ENCODE results near the gene FADS2.
"Not testable (repeated sequence)": the region's sequence is repeated elsewhere in the genome, so short reads cannot be mapped to it uniquely, and the experiment has no call there.

Gene FADS2

DNA sequence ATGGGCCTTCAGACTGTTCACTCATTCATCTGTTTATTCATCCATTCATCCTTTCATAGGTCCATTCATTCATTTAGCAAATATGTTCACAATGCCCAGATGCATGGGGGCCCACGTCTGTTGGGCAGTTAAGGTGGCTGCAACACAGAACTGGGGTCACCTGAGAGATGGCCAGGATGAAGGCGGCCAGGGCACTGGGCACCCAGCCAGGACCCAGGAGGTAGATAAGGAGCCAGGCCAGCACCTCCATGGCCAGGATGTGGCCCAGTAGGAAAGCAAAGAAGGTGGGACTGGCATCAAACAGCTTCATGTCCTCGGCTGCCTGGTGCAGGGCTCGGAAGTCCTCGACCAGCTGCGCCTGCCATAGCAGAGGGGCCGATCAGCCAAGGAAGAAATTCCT is 51.1 kb downstream of the FADS2 start:
- Histone ChIP-seq H3K27me3 (replicated peaks; ENCODE audit: control insufficient read depth, insufficient read depth, low read length) (no peaks in the 10 kb centered on the region), H3K4me3 (replicated peaks; ENCODE audit: low read depth, low read length) (no peak overlapping the region), H3K36me3 (ENCODE audit: control insufficient read depth, insufficient read depth, low read length) (no peaks in the 10 kb centered on the region)
- TF ChIP-seq, protein P1, sequence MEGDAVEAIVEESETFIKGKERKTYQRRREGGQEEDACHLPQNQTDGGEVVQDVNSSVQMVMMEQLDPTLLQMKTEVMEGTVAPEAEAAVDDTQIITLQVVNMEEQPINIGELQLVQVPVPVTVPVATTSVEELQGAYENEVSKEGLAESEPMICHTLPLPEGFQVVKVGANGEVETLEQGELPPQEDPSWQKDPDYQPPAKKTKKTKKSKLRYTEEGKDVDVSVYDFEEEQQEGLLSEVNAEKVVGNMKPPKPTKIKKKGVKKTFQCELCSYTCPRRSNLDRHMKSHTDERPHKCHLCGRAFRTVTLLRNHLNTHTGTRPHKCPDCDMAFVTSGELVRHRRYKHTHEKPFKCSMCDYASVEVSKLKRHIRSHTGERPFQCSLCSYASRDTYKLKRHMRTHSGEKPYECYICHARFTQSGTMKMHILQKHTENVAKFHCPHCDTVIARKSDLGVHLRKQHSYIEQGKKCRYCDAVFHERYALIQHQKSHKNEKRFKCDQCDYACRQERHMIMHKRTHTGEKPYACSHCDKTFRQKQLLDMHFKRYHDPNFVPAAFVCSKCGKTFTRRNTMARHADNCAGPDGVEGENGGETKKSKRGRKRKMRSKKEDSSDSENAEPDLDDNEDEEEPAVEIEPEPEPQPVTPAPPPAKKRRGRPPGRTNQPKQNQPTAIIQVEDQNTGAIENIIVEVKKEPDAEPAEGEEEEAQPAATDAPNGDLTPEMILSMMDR (IDR thresholded peaks at IDR 0.05; ENCODE audit: insufficient read depth, low read length, poor library complexity, severe bottlenecking), result no peak
- no peak for DNase-seq (ENCODE audit: extremely low read depth, insufficient read length)

GRCh38 chr11:61880031-61880430 is 51.9 kb downstream of the FADS2 start:
- Histone ChIP-seq H3K27me3 (replicated peaks; ENCODE audit: control insufficient read depth, insufficient read depth, low read length) (no peaks in the 10 kb centered on the region), H3K4me3 (replicated peaks; ENCODE audit: low read depth, low read length) (0 out of 2 replicates have a peak overlapping the region, but pooled peaks have one; percentile 12), H3K36me3 (ENCODE audit: control insufficient read depth, insufficient read depth, low read length) (no peaks in the 10 kb centered on the region)
- TF ChIP-seq, protein P1 (IDR thresholded peaks at IDR 0.05; ENCODE audit: insufficient read depth, low read length, poor library complexity, severe bottlenecking), result no peak
- DNase-seq (ENCODE audit: extremely low read depth, insufficient read length), result peak; percentile 52

- H3K4me3 ChIP-seq (replicated peaks; ENCODE audit: low read depth, low read length), result no peak overlapping the region
- DNase-seq (ENCODE audit: extremely low read depth, insufficient read length), result peak; percentile 53
- no peaks in the 10 kb centered on the region for H3K36me3 ChIP-seq (ENCODE audit: control insufficient read depth, insufficient read depth, low read length)
Observed at GRCh38 chr11:61880454-61880853, 52.4 kb downstream of the FADS2 start.

GRCh38 chr11:61881397-61881796 is 53.3 kb downstream of the FADS2 start:
- H3K36me3 ChIP-seq (ENCODE audit: control insufficient read depth, insufficient read depth, low read length), result no peaks in the 10 kb centered on the region
- TF ChIP-seq, protein P1 (IDR thresholded peaks at IDR 0.05; ENCODE audit: insufficient read depth, low read length, poor library complexity, severe bottlenecking), result no peak
- no peaks in the 10 kb centered on the region for H3K27me3 ChIP-seq (replicated peaks; ENCODE audit: control insufficient read depth, insufficient read depth, low read length)
- H3K4me3 ChIP-seq (replicated peaks; ENCODE audit: low read depth, low read length), result no peak overlapping the region
- DNase-seq (ENCODE audit: extremely low read depth, insufficient read length), result no peak

More at GRCh38 chr11:61880454-61880853, 52.4 kb downstream of the FADS2 start:
- no peaks in the 10 kb centered on the region for H3K27me3 ChIP-seq (replicated peaks; ENCODE audit: control insufficient read depth, insufficient read depth, low read length)
- TF ChIP-seq, protein P1 (IDR thresholded peaks at IDR 0.05; ENCODE audit: insufficient read depth, low read length, poor library complexity, severe bottlenecking), result no peak

DNA sequence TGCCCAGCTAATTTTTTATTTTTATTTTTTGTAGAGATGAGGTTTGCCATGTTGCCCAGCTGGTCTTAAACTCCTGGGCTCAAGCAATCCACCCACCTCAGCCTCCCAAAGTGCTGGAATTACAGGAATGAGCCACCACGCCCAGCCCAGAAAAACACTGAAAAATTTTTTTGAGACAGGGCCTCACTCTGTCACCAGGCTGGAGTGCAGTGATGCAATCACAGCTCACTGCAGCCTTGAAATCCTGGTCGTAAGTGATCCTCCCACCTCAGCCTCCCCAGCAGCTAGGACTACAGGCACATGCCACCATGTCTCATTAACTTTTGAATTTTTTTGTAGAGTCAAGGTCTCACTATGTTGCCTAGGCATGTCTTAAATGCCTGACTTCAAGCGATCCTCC is 54.2 kb downstream of the FADS2 start:
- not testable (repeated sequence) for DNase-seq (ENCODE audit: extremely low read depth, insufficient read length); H3K4me3 ChIP-seq (replicated peaks; ENCODE audit: low read depth, low read length); H3K36me3 ChIP-seq (ENCODE audit: control insufficient read depth, insufficient read depth, low read length); H3K27me3 ChIP-seq (replicated peaks; ENCODE audit: control insufficient read depth, insufficient read depth, low read length)

DNA sequence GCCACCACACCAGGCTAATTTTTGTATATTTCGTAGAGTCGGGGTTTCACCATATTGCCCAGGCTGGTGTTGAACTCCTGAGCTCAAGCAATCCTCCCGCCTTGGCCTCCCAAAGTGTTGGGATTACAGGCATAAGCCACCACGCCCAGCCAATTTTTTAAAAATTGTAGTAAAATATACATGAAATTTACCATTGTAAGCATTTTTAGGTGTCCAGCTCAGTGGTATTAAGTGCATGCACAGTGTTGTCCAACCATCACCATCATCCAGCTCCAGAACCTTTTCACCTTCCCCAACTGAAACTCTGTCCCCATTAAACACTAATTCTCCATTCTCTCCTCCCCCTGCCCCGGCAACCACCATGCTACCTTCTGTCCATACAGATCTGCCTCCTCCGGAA is 54.8 kb downstream of the FADS2 start:
- TF ChIP-seq, protein P1 (IDR thresholded peaks at IDR 0.05; ENCODE audit: insufficient read depth, low read length, poor library complexity, severe bottlenecking), result no peak
- Histone ChIP-seq H3K4me3 (replicated peaks; ENCODE audit: low read depth, low read length) (no peak overlapping the region), H3K27me3 (replicated peaks; ENCODE audit: control insufficient read depth, insufficient read depth, low read length) (no peaks in the 10 kb centered on the region), H3K36me3 (ENCODE audit: control insufficient read depth, insufficient read depth, low read length) (no peaks in the 10 kb centered on the region)
- DNase-seq (ENCODE audit: extremely low read depth, insufficient read length), result no peak

All from GM06990 (cell line).